Natural killer cell (primary cell): Measurements from ENCODE around the gene VEZF1. TPM values are rescaled to one million over a fixed set of nuclear protein-coding genes. Genes with fewer than 3 reads are reported as not detected.

Source experiments
- ATAC-seq, 3 donors: fragments of 150-1000 bp in 2 of 3; fragments of 200-7000 bp in 1 of 3; cut with Tn5 transposase; 1 replicate in 1 of 3; 2 replicates in 2 of 3; pipeline ENCODE4 v1.10.0; 2021; ENCODE audit warnings: mild to moderate bottlenecking in 2 of 3, moderate library complexity in 2 of 3
- DNase-seq, 2 donors: peaks; one replicate each; pipeline versions ENCODE4 v3.0.0 to v3.0.0-alpha.2; 2013 to 2021; ENCODE audit warnings: mixed read lengths in 1 of 2
- H3K27ac ChIP-seq: one replicate; pipeline ENCODE4 v1.5.1; 2013; ENCODE audit warnings: mild to moderate bottlenecking, low read length
- H3K27me3 ChIP-seq: one replicate; pipeline ENCODE4 v1.6.1; 2013; ENCODE audit warnings: low read length; ENCODE audit not compliant: control insufficient read depth, insufficient read depth
- H3K36me3 ChIP-seq: one replicate; pipeline ENCODE4 v1.6.1; 2013; ENCODE audit warnings: low read length; ENCODE audit not compliant: control insufficient read depth, insufficient read depth
- H3K4me1 ChIP-seq: one replicate; pipeline ENCODE4 v1.6.1; 2013; ENCODE audit warnings: low read length; ENCODE audit not compliant: control insufficient read depth, insufficient read depth
- H3K4me3 ChIP-seq: one replicate; pipeline ENCODE4 v1.5.1; 2013; ENCODE audit warnings: low read length
- H3K9me3 ChIP-seq: one replicate; pipeline ENCODE4 v1.6.1; 2013; ENCODE audit warnings: low read length; ENCODE audit not compliant: control insufficient read depth, insufficient read depth
- H3K27ac Mint-ChIP-seq, 2 donors: one replicate each; pipeline ENCODE4 v1.8.0; 2022; ENCODE audit warnings: mild to moderate bottlenecking in 2 of 2, mixed read lengths in 2 of 2, moderate library complexity in 1 of 2
- H3K27me3 Mint-ChIP-seq, 2 donors: one replicate each; pipeline ENCODE4 v1.8.0; 2022; ENCODE audit warnings: low read depth in 2 of 2, mixed read lengths in 2 of 2
- H3K36me3 Mint-ChIP-seq: one replicate; pipeline ENCODE4 v1.8.0; 2022; ENCODE audit warnings: mixed read lengths
- H3K4me1 Mint-ChIP-seq, 2 donors: one replicate each; pipeline ENCODE4 v1.8.0; 2022; ENCODE audit warnings: mixed read lengths in 2 of 2
- H3K4me3 Mint-ChIP-seq: one replicate; pipeline ENCODE4 v1.8.0; 2022; ENCODE audit warnings: mild to moderate bottlenecking, moderate library complexity, mixed read lengths
- H3K9me3 Mint-ChIP-seq, 2 donors: one replicate each; pipeline ENCODE4 v1.8.0; 2022; ENCODE audit warnings: mixed read lengths in 2 of 2
- CTCF ChIP-seq: fragments of 200-600 bp; IDR thresholded peaks from one replicate; pipeline ENCODE4 v1.8.0; 2022; ENCODE audit warnings: antibody characterized with exemption
- WGBS: methylation state at CpG from one replicate; pipeline ENCODE4 v1.1.7; 2013; ENCODE audit warnings: missing lambda C conversion rate; ENCODE audit not compliant: insufficient coverage; 5-methylcytosine and 5-hydroxymethylcytosine counted together
- intact Hi-C: fragments of 100-400 bp; cut with micrococcal nuclease; formaldehyde crosslinking; loops from one replicate; pipeline ENCODE4 v1.14.2; 2022
- total RNA-seq, 4 donors: library from RNA; stranded (reverse); fragments of 120-200 nt in 1 of 4; gene quantifications; one replicate each; pipeline versions ENCODE4 v1.2.3 to v1.2.4, GENCODE V29; 2013 to 2022

The VEZF1 gene
- total RNA-seq, 3 donors from 2014 or later (not counting 1 experiment from before 2014, with no cell fraction given) = 49.8 to 64.6 (median 63.4) TPM

GRCh38 chr17:57995076-57995956 lies 7.3 kb upstream of the VEZF1 start:
- Mint-ChIP-seq H3K4me3 (peak overlapping the region; percentile 26), H3K9me3 (no peaks in the 10 kb centered on the region), H3K27ac (peak overlapping the region; percentile 64 to 84), H3K4me1 (peaks cover 12 to 13% of the 10 kb centered on the region in 2 donors), H3K27me3 (no peaks in the 10 kb centered on the region), H3K36me3 (no peaks in the 10 kb centered on the region)
- Histone ChIP-seq H3K36me3 (peaks cover 15% of the 10 kb centered on the region), H3K4me1 (peaks cover 11% of the 10 kb centered on the region), H3K27ac (peak overlapping the region; percentile 30), H3K4me3 (no peak overlapping the region), H3K27me3 (no peaks in the 10 kb centered on the region), H3K9me3 (no peaks in the 10 kb centered on the region)
- ATAC-seq (peak; percentile 85 to 91 (median 90)), DNase-seq (peak; percentile 35 to 81)
- peak; percentile 56 for TF ChIP-seq CTCF
- intact Hi-C loops = loop anchor here (2.0 to 5.0 kb wide), 2 partner anchors 48 to 79 kb away; no protein-coding TSS in a partner anchor
- WGBS = 46% methylated on average over 4 of the region's 4 CpGs

- peaks cover 10% of the 10 kb centered on the region for H3K36me3 ChIP-seq
- intact Hi-C loops = loop anchor here (2.0 kb wide), 1 partner anchor 78 kb away; no protein-coding TSS in a partner anchor
- Mint-ChIP-seq H3K4me3 (no peak overlapping the region), H3K4me1 (peaks cover 12 to 18% of the 10 kb centered on the region in 2 donors), H3K36me3 (no peaks in the 10 kb centered on the region), H3K27ac (peak overlapping the region in 1 of 2 donors; percentile 70), H3K27me3 (no peaks in the 10 kb centered on the region), H3K9me3 (no peaks in the 10 kb centered on the region)
- H3K27ac ChIP-seq = no peak overlapping the region
- DNase-seq (no peak), ATAC-seq (no peak)
- 66% methylated on average over 2 of the region's 2 CpGs for WGBS
- H3K4me3 ChIP-seq = no peak overlapping the region
- peaks cover 11% of the 10 kb centered on the region for H3K4me1 ChIP-seq
- no peaks in the 10 kb centered on the region for H3K27me3 ChIP-seq
- H3K9me3 ChIP-seq = no peaks in the 10 kb centered on the region
- TF ChIP-seq CTCF = no peak
Measured at GRCh38 chr17:57994436-57994835, 6.4 kb upstream of the VEZF1 start.

- Histone ChIP-seq H3K27me3 (no peaks in the 10 kb centered on the region), H3K4me1 (peaks cover 16% of the 10 kb centered on the region), H3K9me3 (no peaks in the 10 kb centered on the region), H3K27ac (peak overlapping the region; percentile 14), H3K4me3 (no peak overlapping the region), H3K36me3 (peaks cover 10% of the 10 kb centered on the region)
- no peak for TF ChIP-seq CTCF
- ATAC-seq = no peak
- Mint-ChIP-seq H3K27me3 (no peaks in the 10 kb centered on the region), H3K27ac (peak overlapping the region in 1 of 2 donors; percentile 70), H3K4me1 (peaks cover 18 to 25% of the 10 kb centered on the region in 2 donors), H3K4me3 (no peak overlapping the region), H3K9me3 (no peaks in the 10 kb centered on the region), H3K36me3 (no peaks in the 10 kb centered on the region)
- no peak for DNase-seq
- WGBS = 9% methylated on average over 2 of the region's 3 CpGs
- intact Hi-C loops = loop anchor here (2.0 kb wide), 1 partner anchor 77 kb away; no protein-coding TSS in a partner anchor
Measured at GRCh38 chr17:57993471-57994365, 5.7 kb upstream of the VEZF1 start.
